Loucy (cell line): ENCODE results near the gene NCF1.
"Not testable (repeated sequence)": the region's sequence is repeated elsewhere in the genome, so short reads cannot be mapped to it uniquely, and the experiment has no call there.

Experiments used
- EZH2phosphoT487 ChIP-seq: fragments of 200-600 bp; IDR thresholded peaks from 2 replicates; pipeline ENCODE4 v1.6.1; 2018; ENCODE audit warnings: antibody characterized with exemption, mild to moderate bottlenecking, moderate library complexity, borderline replicate concordance
- TF ChIP-seq, protein P1 (sequence below): fragments of 200-600 bp; sonication (generic); conservative IDR thresholded peaks from 2 replicates; pipeline ENCODE4 v1.5.1; 2014; ENCODE audit warnings: mild to moderate bottlenecking, antibody characterized with exemption, low read length

DNA sequence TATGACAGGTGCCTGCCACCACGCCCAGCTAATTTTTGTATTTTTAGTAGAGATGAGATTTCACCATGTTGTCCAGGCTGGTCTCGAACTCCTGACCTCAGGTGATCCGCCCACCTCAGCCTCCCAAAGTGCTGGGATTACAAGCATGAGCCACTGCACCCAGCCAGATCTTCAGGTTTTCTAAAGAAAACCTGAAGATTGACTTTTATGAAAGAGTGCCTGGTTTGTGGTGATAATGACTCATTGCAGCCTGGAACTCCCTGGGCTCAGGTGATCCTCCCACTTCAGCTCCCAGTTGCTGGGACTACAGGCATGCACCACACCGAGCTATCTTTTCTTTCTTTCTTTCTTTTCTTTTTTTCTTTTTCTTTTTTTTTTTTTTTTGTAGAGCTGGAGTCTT, 24.8 kb downstream of the NCF1 start:
- TF ChIP-seq, protein P1, sequence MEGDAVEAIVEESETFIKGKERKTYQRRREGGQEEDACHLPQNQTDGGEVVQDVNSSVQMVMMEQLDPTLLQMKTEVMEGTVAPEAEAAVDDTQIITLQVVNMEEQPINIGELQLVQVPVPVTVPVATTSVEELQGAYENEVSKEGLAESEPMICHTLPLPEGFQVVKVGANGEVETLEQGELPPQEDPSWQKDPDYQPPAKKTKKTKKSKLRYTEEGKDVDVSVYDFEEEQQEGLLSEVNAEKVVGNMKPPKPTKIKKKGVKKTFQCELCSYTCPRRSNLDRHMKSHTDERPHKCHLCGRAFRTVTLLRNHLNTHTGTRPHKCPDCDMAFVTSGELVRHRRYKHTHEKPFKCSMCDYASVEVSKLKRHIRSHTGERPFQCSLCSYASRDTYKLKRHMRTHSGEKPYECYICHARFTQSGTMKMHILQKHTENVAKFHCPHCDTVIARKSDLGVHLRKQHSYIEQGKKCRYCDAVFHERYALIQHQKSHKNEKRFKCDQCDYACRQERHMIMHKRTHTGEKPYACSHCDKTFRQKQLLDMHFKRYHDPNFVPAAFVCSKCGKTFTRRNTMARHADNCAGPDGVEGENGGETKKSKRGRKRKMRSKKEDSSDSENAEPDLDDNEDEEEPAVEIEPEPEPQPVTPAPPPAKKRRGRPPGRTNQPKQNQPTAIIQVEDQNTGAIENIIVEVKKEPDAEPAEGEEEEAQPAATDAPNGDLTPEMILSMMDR = not testable (repeated sequence)
- TF ChIP-seq EZH2phosphoT487 = not testable (repeated sequence)
